Kidney (tissue), 14 donors: ENCODE measurements around the gene MYO10. TPM values are rescaled to one million over a fixed set of nuclear protein-coding genes. Genes with fewer than 3 reads are reported as not detected.

Experiments
- DNase-seq, 5 donors: peaks; one replicate each; pipeline ENCODE4 v3.0.0-alpha.2; 2013 to 2020
- FAIRE-seq: peaks from 2 replicates; lab custom pipeline; 2012; peaks lifted over from hg19 to GRCh38; lab: Jason Lieb, UNC
- H3K27ac ChIP-seq, 2 donors: one replicate each; pipeline ENCODE4 v1.7.0; 2013; ENCODE audit warnings: low read depth in 2 of 2, low read length in 2 of 2, inconsistent platforms in 1 of 2
- H3K27me3 ChIP-seq: one replicate; pipeline ENCODE4 v1.7.1; 2013; ENCODE audit warnings: low read length, inconsistent platforms; ENCODE audit not compliant: control insufficient read depth, insufficient read depth
- H3K36me3 ChIP-seq, 3 donors: one replicate each; pipeline versions ENCODE4 v1.7.0 to v1.7.1; 2013; ENCODE audit warnings: low read length in 3 of 3, control low read depth in 1 of 3, inconsistent platforms in 1 of 3; ENCODE audit not compliant: insufficient read depth in 3 of 3, control insufficient read depth in 2 of 3
- H3K4me1 ChIP-seq, 3 donors: one replicate each; pipeline versions ENCODE4 v1.7.0 to v1.7.1; 2013; ENCODE audit warnings: low read length in 3 of 3, inconsistent platforms in 1 of 3, low read depth in 1 of 3; ENCODE audit not compliant: control insufficient read depth in 2 of 3, insufficient read depth in 2 of 3
- H3K4me3 ChIP-seq, 3 donors: one replicate each; pipeline versions ENCODE4 v1.7.0 to v1.8.1; 2013; ENCODE audit warnings: low read length in 3 of 3, control low read depth in 1 of 3, inconsistent platforms in 1 of 3
- H3K9ac ChIP-seq, 3 donors: one replicate each; pipeline versions ENCODE4 v1.7.0 to v1.7.1; 2013; ENCODE audit warnings: low read length in 3 of 3, control low read depth in 1 of 3, inconsistent platforms in 1 of 3
- H3K9me3 ChIP-seq, 3 donors: one replicate each; pipeline versions ENCODE4 v1.7.0 to v1.7.1; 2013; ENCODE audit warnings: low read length in 3 of 3, control low read depth in 1 of 3, inconsistent platforms in 1 of 3; ENCODE audit not compliant: control insufficient read depth in 2 of 3, insufficient read depth in 1 of 3
- CTCF ChIP-seq: IDR thresholded peaks from 3 replicates; pipeline ENCODE4 v1.5.1; 2012; ENCODE audit warnings: mild to moderate bottlenecking, moderate library complexity, borderline replicate concordance; ENCODE audit not compliant: insufficient read depth; ENCODE audit errors: extremely low read depth
- intact Hi-C: fragments of 100-400 bp; cut with DNase I; formaldehyde crosslinking; loops from one replicate; pipeline ENCODE4 v1.11.1; 2022
- polyA plus RNA-seq: library from polyadenylated mRNA; stranded (reverse); fragments of 350-450 nt; fragmentation: Illumina TruSeq; extraction: RNeasy Lipid Tissue Mini Kit (QIAGEN cat#74804); gene quantifications from one replicate; pipeline ENCODE4 v1.2.3, GENCODE V29; 2014; ENCODE audit warnings: low read depth, low replicate concordance; ENCODE audit not compliant: insufficient read depth
- total RNA-seq: library from RNA; stranded (reverse); fragmentation: NEBNext Ultra II Directional; extraction: Animal tissue kit (Norgen Biotek cat#: 25700); gene quantifications from one replicate; pipeline ENCODE4 v1.2.1, GENCODE V29; 2021
- donor health status: control.
- donor health status: control.
- donor health status: control.
- donor health status: control.
- donor health status: control.
- donor health status: DM: yes; HTN: yes; CAD: no.
- donor health status: Normal renal cell carcinoma (clear cell type).

Gene MYO10
- total and polyA plus RNA-seq, 2 donors from 2014 or later: 7.6 to 52.4 TPM

GRCh38 chr5:16916262-16916878 is 19.7 kb downstream of the MYO10 start:
- DNase-seq: no peak
- Histone ChIP-seq H3K9ac (no peak overlapping the region), H3K27ac (no peak overlapping the region), H3K4me3 (no peak overlapping the region), H3K9me3 (no peaks in the 10 kb centered on the region), H3K4me1 (peaks cover 0 to 14% (median 8%) of the 10 kb centered on the region in 3 donors), H3K27me3 (no peaks in the 10 kb centered on the region), H3K36me3 (no peaks in the 10 kb centered on the region)
- FAIRE-seq: no peak
- intact Hi-C loops: no loop called here
- TF ChIP-seq CTCF: no peak

GRCh38 chr5:16914584-16914983 is 21.5 kb downstream of the MYO10 start:
- Histone ChIP-seq H3K27ac (no peak overlapping the region), H3K4me3 (no peak overlapping the region), H3K9ac (no peak overlapping the region), H3K9me3 (no peaks in the 10 kb centered on the region), H3K27me3 (no peaks in the 10 kb centered on the region), H3K36me3 (no peaks in the 10 kb centered on the region), H3K4me1 (peaks cover 0 to 14% (median 8%) of the 10 kb centered on the region in 3 donors)
- TF ChIP-seq CTCF: no peak
- intact Hi-C loops: no loop called here
- FAIRE-seq (no peak), DNase-seq (no peak)

DNA sequence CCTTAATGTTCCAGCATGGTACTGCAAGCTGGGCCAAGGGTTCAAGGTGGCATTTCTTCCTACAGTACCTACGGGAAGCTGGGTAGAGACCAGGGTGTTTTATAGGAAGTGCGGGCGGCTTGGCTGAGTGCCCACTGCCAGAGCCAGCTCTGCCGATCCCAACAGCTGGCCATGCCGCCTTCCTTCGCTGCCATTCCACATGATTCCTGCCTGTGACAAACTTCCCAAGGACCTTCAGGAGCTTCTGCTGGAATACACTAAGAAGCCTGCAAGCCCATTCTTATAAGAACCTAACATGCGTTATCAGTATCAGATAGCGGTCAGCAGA is 22.0 kb downstream of the MYO10 start:
- no peak for DNase-seq
- no peak overlapping the region for H3K27ac ChIP-seq

More for the DNA sequence above, 22.0 kb downstream of the MYO10 start:
- H3K4me3 ChIP-seq: no peak overlapping the region
- TF ChIP-seq CTCF: no peak
- no peaks in the 10 kb centered on the region for H3K9me3 ChIP-seq
- no peaks in the 10 kb centered on the region for H3K27me3 ChIP-seq
- no peak for FAIRE-seq
- H3K4me1 ChIP-seq: peaks cover 0 to 14% (median 8%) of the 10 kb centered on the region in 3 donors
- peak overlapping the region in 1 of 3 donors; percentile 41 for H3K9ac ChIP-seq
- no peaks in the 10 kb centered on the region for H3K36me3 ChIP-seq
- intact Hi-C loops: no loop called here
